Neural cell (in vitro differentiated cells): ENCODE results near the gene ZNF735.

Source experiments
- EP300 ChIP-seq: fragments of 450-650 bp; conservative IDR thresholded peaks from 2 replicates; pipeline ENCODE4 v1.6.1; 2014; ENCODE audit warnings: antibody characterized with exemption, mild to moderate bottlenecking, moderate library complexity; ENCODE audit not compliant: poor library complexity, severe bottlenecking
- EZH2 ChIP-seq: fragments of 200-600, 300-800 bp; shearing (Covaris generic), sonication (generic); IDR thresholded peaks from 2 replicates; pipeline ENCODE4 v1.6.1; 2014; ENCODE audit warnings: antibody characterized with exemption, low read length, borderline replicate concordance, mild to moderate bottlenecking; ENCODE audit not compliant: insufficient read depth, poor library complexity, severe bottlenecking
- POLR2AphosphoS5 ChIP-seq: IDR thresholded peaks from 2 replicates; pipeline ENCODE4 v1.6.1; 2012
- RAD21 ChIP-seq: fragments of 450-650 bp; conservative IDR thresholded peaks from 2 replicates; pipeline ENCODE4 v1.6.1; 2014; ENCODE audit warnings: antibody characterized with exemption, mild to moderate bottlenecking, moderate library complexity
- TAF1 ChIP-seq: IDR thresholded peaks from 2 replicates; pipeline ENCODE4 v1.6.1; 2012; ENCODE audit warnings: low read depth
- TF ChIP-seq, protein P1 (sequence below): fragments of 450-650 bp; IDR thresholded peaks from 2 replicates; pipeline ENCODE4 v1.5.1; 2014; ENCODE audit warnings: antibody characterized with exemption, mild to moderate bottlenecking, moderate library complexity; ENCODE audit not compliant: poor library complexity, severe bottlenecking
- TF ChIP-seq, protein P2 (sequence below): IDR thresholded peaks from 2 replicates; pipeline ENCODE4 v1.6.1; 2012; ENCODE audit warnings: borderline replicate concordance

DNA sequence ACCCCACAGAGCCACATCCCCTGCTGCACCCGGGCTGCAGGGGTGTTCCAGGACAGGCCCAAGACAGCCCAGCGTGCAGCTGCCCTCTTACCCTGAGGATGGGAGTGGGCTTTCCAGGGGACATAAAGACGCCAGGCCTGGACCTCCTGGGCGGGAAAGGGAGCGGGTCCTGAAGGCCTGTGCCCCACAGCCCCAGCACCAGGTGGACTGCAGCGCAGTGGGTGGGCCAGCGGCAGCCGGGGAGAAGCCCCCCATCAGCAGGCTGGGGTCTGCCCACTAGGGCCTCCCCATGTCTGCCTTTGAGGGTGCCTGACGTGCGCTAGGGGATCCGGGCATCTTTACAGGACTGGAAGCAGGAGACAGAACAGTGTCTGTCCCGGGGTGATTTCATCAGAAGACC is 22.6 kb upstream of the ZNF735 start:
- TF ChIP-seq, protein P1, sequence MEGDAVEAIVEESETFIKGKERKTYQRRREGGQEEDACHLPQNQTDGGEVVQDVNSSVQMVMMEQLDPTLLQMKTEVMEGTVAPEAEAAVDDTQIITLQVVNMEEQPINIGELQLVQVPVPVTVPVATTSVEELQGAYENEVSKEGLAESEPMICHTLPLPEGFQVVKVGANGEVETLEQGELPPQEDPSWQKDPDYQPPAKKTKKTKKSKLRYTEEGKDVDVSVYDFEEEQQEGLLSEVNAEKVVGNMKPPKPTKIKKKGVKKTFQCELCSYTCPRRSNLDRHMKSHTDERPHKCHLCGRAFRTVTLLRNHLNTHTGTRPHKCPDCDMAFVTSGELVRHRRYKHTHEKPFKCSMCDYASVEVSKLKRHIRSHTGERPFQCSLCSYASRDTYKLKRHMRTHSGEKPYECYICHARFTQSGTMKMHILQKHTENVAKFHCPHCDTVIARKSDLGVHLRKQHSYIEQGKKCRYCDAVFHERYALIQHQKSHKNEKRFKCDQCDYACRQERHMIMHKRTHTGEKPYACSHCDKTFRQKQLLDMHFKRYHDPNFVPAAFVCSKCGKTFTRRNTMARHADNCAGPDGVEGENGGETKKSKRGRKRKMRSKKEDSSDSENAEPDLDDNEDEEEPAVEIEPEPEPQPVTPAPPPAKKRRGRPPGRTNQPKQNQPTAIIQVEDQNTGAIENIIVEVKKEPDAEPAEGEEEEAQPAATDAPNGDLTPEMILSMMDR: no peak
- TF ChIP-seq POLR2AphosphoS5 (no peak), EP300 (no peak), RAD21 (no peak), TAF1 (no peak), EZH2 (no peak)
- TF ChIP-seq, protein P2, sequence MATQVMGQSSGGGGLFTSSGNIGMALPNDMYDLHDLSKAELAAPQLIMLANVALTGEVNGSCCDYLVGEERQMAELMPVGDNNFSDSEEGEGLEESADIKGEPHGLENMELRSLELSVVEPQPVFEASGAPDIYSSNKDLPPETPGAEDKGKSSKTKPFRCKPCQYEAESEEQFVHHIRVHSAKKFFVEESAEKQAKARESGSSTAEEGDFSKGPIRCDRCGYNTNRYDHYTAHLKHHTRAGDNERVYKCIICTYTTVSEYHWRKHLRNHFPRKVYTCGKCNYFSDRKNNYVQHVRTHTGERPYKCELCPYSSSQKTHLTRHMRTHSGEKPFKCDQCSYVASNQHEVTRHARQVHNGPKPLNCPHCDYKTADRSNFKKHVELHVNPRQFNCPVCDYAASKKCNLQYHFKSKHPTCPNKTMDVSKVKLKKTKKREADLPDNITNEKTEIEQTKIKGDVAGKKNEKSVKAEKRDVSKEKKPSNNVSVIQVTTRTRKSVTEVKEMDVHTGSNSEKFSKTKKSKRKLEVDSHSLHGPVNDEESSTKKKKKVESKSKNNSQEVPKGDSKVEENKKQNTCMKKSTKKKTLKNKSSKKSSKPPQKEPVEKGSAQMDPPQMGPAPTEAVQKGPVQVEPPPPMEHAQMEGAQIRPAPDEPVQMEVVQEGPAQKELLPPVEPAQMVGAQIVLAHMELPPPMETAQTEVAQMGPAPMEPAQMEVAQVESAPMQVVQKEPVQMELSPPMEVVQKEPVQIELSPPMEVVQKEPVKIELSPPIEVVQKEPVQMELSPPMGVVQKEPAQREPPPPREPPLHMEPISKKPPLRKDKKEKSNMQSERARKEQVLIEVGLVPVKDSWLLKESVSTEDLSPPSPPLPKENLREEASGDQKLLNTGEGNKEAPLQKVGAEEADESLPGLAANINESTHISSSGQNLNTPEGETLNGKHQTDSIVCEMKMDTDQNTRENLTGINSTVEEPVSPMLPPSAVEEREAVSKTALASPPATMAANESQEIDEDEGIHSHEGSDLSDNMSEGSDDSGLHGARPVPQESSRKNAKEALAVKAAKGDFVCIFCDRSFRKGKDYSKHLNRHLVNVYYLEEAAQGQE: no peak
